Measurements from ENCODE around the gene KRTAP10-1.

Gene KRTAP10-1

DNA sequence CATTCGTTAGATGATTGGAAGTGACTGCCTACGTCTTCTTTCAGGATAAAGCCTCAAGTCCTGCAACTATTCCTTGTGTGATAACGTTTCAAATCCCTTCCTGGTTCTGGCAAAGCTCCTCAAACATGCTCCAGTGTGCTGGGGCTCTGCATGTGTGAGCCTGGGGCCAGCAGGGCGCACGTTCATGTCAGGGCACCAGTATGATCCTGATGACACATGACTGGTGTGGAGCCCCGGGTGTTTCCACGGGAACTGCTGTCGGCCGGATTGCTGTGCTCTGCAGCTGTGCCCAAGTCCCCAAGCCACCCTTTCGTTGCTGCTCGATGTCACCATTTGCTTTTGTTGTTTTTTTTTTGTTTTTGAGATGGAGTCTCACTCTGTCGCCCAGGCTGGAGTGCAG lies 21.3 kb downstream of the KRTAP10-1 start:
- no peak for TF ChIP-seq CTCF (IDR thresholded peaks at IDR 0.05; ENCODE audit: low read depth, low read length, missing control alignments)
- in situ Hi-C loops (cut with HindIII; ENCODE audit: low sequenced_read_pairs), result no loop called here
- no peak for DNase-seq (ENCODE audit: low read depth)
- no peak overlapping the region for H3K4me3 ChIP-seq (ENCODE audit: low read depth, low read length)

DNA sequence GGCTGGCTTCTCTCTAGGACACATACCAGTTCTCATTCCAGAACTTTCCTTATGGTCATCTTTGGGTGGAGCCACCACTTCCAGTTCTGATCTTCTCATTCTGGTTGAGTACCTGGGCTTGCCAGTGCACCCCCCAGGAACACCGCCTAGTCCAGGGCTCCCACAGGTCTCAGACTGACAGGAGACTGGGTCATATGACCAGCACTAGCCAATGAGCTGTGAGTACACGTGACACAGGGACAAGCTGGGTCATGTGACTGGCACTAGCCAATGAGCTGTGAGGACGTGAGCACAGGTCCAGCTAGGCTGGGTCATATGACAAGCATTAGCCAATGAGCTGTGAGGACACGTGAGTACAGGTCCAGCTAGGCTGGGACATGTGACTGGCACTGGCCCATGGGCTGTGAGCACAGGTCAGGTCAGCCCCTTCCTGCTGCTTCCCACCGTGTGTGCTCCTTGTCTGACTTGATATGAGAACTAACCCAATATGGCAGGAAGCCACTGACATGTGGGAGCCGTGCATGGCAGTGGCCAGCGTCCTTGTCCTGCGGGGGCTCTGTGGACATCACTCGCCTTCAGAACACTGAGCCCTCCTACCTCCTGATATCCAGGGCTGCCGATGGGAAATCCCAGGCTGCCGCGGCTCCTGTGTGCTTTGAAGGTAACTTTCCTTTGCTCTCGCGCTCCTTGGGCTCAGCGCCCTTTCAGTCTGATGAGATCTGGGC lies 22.7 kb downstream of the KRTAP10-1 start:
- no peak for DNase-seq (ENCODE audit: low read depth)
- no peak overlapping the region for H3K4me3 ChIP-seq (ENCODE audit: low read depth, low read length)
- in situ Hi-C loops (cut with HindIII; ENCODE audit: low sequenced_read_pairs), result no loop called here
- TF ChIP-seq CTCF (IDR thresholded peaks at IDR 0.05; ENCODE audit: low read depth, low read length, missing control alignments), result no peak

- no peak for DNase-seq (ENCODE audit: low read depth)
- no peak for TF ChIP-seq CTCF (IDR thresholded peaks at IDR 0.05; ENCODE audit: low read depth, low read length, missing control alignments)
- in situ Hi-C loops (cut with HindIII; ENCODE audit: low sequenced_read_pairs), result no loop called here
- H3K4me3 ChIP-seq (ENCODE audit: low read depth, low read length), result no peak overlapping the region
Measured at GRCh38 chr21:44516828-44517174, 23.2 kb downstream of the KRTAP10-1 start.

- DNase-seq (ENCODE audit: low read depth), result no peak
- H3K4me3 ChIP-seq (ENCODE audit: low read depth, low read length), result no peak overlapping the region
- in situ Hi-C loops (cut with HindIII; ENCODE audit: low sequenced_read_pairs), result no loop called here
- no peak for TF ChIP-seq CTCF (IDR thresholded peaks at IDR 0.05; ENCODE audit: low read depth, low read length, missing control alignments)
Measured at GRCh38 chr21:44516342-44516741, 23.7 kb downstream of the KRTAP10-1 start.

DNA sequence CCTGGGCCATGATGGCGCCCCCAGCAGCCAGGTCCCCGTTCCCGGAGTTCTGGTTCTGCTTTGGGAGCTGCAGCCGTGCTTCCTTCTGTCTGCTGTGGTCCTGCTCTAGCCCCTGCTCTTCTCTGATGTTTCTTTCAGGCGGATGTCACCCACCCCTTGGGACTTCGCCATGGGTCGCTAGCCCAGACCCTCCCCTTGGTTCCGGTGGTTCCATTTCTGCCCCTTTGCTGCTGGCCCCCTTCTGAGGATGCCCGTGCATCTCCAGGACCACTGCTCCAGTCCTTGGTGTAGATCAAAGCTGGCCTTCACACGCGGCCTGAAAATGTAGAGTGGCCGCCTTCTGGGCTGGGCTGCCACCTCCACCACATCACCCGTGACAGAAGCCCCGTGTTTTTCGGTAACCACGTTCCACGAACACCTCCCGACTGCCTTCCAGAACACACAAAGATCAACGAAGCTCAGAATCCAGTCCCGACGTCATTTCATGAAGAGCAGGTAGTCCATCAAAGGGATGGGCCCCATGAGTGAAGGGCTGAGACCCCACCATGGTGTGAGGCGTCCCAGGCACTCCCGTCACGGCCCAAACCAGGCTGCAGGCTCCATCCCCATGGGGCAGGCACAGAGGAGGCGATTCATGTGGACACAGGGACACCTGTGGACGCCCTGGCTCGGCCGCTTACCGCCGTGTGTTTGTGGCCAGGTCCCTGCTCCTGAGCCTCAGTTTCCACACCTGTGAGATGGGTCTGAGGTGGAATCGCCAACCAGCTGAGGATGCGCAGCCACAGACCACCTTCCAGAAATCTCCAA lies 24.4 kb downstream of the KRTAP10-1 start:
- in situ Hi-C loops (cut with HindIII; ENCODE audit: low sequenced_read_pairs), result no loop called here
- no peak for DNase-seq (ENCODE audit: low read depth)
- TF ChIP-seq CTCF (IDR thresholded peaks at IDR 0.05; ENCODE audit: low read depth, low read length, missing control alignments), result no peak

DNA sequence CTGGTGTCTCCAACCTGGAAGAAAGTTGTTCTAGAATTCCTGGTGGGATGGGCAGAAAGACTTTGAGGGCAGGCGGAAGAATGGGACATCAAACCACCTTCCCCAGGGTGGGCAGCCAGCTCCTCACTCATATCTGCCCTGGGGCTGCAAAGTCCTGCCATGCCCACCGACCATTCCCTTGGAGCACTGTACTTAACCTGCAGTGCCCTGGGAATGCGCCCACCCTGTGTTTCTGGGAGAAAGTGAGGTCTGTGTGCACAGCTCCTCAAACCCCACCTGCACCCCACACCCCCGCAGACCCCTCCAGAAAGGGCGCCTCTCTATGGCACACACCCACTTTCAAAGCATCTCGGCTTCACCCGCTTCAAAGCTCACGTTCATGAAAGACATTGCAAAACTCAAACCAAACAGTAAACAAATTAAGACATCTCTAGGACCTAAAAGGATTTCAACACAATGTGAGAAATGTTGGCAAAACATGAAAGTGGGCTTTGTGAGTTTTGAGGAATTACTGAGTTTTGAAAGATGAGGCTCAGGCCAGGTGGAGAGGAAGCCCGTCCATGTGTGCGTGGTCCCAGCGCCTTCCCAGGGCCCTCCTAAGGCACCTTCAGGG lies 25.1 kb downstream of the KRTAP10-1 start:
- TF ChIP-seq CTCF (IDR thresholded peaks at IDR 0.05; ENCODE audit: low read depth, low read length, missing control alignments), result no peak
- no peak for DNase-seq (ENCODE audit: low read depth)
- no peak overlapping the region for H3K4me3 ChIP-seq (ENCODE audit: low read depth, low read length)
- in situ Hi-C loops (cut with HindIII; ENCODE audit: low sequenced_read_pairs), result no loop called here

More for the DNA sequence above, 24.4 kb downstream of the KRTAP10-1 start:
- H3K4me3 ChIP-seq (ENCODE audit: low read depth, low read length), result no peak overlapping the region
